Choroid plexus epithelial cell (primary cell): ENCODE data around the gene DLG1.

Experiments used
- DNase-seq: peaks from one replicate; pipeline ENCODE4 v3.0.0-alpha.2; 2010; ENCODE audit warnings: low read depth
- H3K4me3 ChIP-seq: 2 replicates; pipeline ENCODE4 v1.5.1; 2011; ENCODE audit warnings: low read depth, mild to moderate bottlenecking, control low read depth, low read length, moderate library complexity
- CTCF ChIP-seq: conservative IDR thresholded peaks from 2 replicates; pipeline ENCODE4 v1.5.1; 2011; ENCODE audit warnings: low read depth, mild to moderate bottlenecking, control low read depth, inconsistent platforms, low read length, moderate library complexity

DLG1 gene

GRCh38 chr3:197000211-197000610, 298.2 kb downstream of the DLG1 start:
- DNase-seq: peak; percentile 37
- H3K4me3 ChIP-seq: no peak overlapping the region
- no peak for TF ChIP-seq CTCF

DNA sequence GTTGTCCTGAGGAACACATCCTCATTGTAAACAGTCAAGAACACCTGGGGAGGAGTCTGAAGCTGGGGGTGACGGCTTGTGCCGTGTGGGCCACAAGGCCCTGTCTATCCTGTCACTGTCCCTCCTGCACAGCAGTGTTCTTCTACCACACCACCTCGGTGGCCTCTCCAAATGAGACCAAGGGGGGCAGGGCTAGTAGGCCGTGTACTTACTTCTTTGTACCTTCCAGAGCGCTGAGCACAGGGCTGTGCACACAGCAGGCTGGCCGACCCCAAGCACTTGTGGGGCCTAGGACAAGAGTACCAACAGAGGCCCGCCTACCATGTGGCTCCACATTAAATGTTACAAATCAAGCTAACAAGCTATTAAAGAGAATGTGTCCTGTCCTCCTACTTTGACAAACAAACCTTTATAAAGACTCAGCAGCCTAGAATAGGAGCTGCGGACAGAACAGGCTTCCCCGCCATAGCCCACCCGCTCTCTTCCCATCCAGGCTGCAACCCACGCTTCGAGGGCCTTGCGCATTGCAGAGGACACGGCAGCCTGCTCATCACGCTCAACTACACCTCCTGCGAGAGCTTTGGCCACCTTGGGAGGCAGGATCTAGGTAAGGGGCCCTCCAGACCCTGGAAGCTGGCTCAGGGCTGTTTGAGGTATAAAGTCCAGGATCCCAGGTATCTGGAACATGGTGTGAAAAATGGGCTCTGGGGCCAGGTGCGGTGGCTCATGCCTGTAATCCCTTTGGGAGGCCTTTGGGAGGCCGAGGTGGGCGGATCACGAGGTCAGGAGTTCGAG, 299.2 kb downstream of the DLG1 start:
- H3K4me3 ChIP-seq: no peak overlapping the region
- no peak for DNase-seq
- no peak for TF ChIP-seq CTCF

GRCh38 chr3:196997311-196997710, 301.1 kb downstream of the DLG1 start:
- no peak overlapping the region for H3K4me3 ChIP-seq
- no peak for DNase-seq
- no peak for TF ChIP-seq CTCF

DNA sequence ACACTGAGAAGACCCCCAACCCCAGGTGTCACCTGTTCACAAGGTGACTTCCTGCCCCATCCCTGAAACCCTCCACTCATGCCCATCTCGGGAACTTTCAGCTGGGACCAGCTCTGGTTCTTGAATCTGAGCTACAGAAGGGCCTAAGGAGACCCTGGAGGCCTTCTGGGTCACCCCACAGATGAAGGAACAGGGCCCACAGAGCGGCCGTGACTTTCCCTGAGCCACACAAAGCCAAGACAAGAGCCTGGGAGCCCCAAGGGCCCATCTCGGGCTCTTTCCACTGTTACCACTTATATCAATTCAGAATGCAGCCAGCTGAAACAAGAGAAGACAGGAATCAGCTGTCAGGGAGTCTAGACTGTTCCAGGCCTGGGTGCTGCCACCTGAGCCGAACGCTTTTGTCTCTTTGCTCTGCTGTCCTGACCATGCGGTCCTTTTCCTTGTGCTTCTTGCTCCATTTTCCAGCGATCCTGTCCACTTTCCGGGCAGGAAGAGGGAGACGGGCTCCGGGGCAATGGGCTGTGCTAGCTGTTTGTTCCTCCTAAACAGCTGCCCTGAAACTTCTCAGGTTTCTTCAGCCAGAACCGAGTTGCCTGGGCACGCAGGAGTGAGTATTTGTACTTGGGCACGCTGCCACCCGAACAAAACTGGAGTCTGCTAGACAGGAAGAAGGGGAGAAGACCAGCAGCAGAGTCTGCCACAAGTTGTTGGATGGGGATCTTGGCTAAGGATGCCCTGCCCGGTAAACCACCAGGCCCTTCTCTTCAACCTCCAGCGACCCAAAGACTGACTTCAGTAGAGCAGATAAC, 301.8 kb downstream of the DLG1 start:
- no peak for DNase-seq
- H3K4me3 ChIP-seq: no peak overlapping the region
- TF ChIP-seq CTCF: no peak

- TF ChIP-seq CTCF: no peak
- no peak for DNase-seq
- no peak overlapping the region for H3K4me3 ChIP-seq
Measured at GRCh38 chr3:196995646-196996355, 302.6 kb downstream of the DLG1 start.

- H3K4me3 ChIP-seq: no peak overlapping the region
- TF ChIP-seq CTCF: no peak
- DNase-seq: no peak
Measured at GRCh38 chr3:196995027-196995426, 303.4 kb downstream of the DLG1 start.
